ENCODE results near the gene C20orf144.

- TF ChIP-seq, protein P1, sequence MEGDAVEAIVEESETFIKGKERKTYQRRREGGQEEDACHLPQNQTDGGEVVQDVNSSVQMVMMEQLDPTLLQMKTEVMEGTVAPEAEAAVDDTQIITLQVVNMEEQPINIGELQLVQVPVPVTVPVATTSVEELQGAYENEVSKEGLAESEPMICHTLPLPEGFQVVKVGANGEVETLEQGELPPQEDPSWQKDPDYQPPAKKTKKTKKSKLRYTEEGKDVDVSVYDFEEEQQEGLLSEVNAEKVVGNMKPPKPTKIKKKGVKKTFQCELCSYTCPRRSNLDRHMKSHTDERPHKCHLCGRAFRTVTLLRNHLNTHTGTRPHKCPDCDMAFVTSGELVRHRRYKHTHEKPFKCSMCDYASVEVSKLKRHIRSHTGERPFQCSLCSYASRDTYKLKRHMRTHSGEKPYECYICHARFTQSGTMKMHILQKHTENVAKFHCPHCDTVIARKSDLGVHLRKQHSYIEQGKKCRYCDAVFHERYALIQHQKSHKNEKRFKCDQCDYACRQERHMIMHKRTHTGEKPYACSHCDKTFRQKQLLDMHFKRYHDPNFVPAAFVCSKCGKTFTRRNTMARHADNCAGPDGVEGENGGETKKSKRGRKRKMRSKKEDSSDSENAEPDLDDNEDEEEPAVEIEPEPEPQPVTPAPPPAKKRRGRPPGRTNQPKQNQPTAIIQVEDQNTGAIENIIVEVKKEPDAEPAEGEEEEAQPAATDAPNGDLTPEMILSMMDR (IDR thresholded peaks at IDR 0.05; ENCODE audit: low read length), result no peak
- TF ChIP-seq EZH2phosphoT487 (IDR thresholded peaks at IDR 0.05; ENCODE audit: low read length), result no peak
Observed at GRCh38 chr20:33681728-33682353, 19.7 kb downstream of the C20orf144 start.
